ENCODE results near the gene PPARA.

- TF ChIP-seq CTCF (IDR thresholded peaks at IDR 0.05; ENCODE audit: insufficient read depth, low read length), result no peak
- no peak for TF ChIP-seq POLR2AphosphoS5 (IDR thresholded peaks at IDR 0.05; ENCODE audit: low read depth)
- no peak for TF ChIP-seq REST (IDR thresholded peaks at IDR 0.05; ENCODE audit: insufficient replicate concordance, low read depth)
Measured at GRCh38 chr22:46136486-46137217, 13.7 kb upstream of the PPARA start.
